NCI-H748 (cell line): Measurements from ENCODE around the gene NEURL4.
"Not testable (repeated sequence)": the region's sequence is repeated elsewhere in the genome, so short reads cannot be mapped to it uniquely, and the experiment has no call there.

Source experiments
- DNase-seq: peaks from one replicate; lab custom pipeline; 2025; ENCODE audit not compliant: unreplicated experiment; lab: John Stamatoyannopoulos, UW

The NEURL4 gene

GRCh38 chr17:7328840-7329373 lies at the start of gene NEURL4:
NEURL4 (minus strand) TSS chr17:7329335; CDS start chr17:7329312, 23 bp downstream.
- peak; percentile 77 for DNase-seq

GRCh38 chr17:7374353-7374752 lies 45.2 kb upstream of the NEURL4 start:
- no peak for DNase-seq

- no peak for DNase-seq
These were observed 41.7 kb upstream of the NEURL4 start for GRCh38 chr17:7370853-7371252.

GRCh38 chr17:7369825-7370224 lies 40.7 kb upstream of the NEURL4 start:
- DNase-seq: no peak

- not testable (repeated sequence) for DNase-seq
These were observed 39.5 kb upstream of the NEURL4 start for GRCh38 chr17:7368599-7368994.

GRCh38 chr17:7367918-7368598 lies 38.9 kb upstream of the NEURL4 start:
- DNase-seq: no peak

- no peak for DNase-seq
These were observed 37.9 kb upstream of the NEURL4 start for GRCh38 chr17:7367083-7367482.

- not testable (repeated sequence) for DNase-seq
These were observed 36.8 kb upstream of the NEURL4 start for GRCh38 chr17:7365963-7366362.

- DNase-seq: no peak
These were observed 34.2 kb upstream of the NEURL4 start for GRCh38 chr17:7363311-7363710.

- DNase-seq: no peak
These were observed 32.8 kb upstream of the NEURL4 start for GRCh38 chr17:7361906-7362305.

GRCh38 chr17:7357381-7357780 lies 28.2 kb upstream of the NEURL4 start:
- DNase-seq: no peak

- no peak for DNase-seq
These were observed 27.6 kb upstream of the NEURL4 start for GRCh38 chr17:7356756-7357155.

- DNase-seq: peak; percentile 91
These were observed 27.0 kb upstream of the NEURL4 start for GRCh38 chr17:7356072-7356549.

- DNase-seq: no peak
These were observed 26.4 kb upstream of the NEURL4 start for GRCh38 chr17:7355573-7355972.

- peak; percentile 19 for DNase-seq
These were observed 25.9 kb upstream of the NEURL4 start, which contains the start of gene TMEM95 for GRCh38 chr17:7355053-7355452. TMEM95 (plus strand) TSS chr17:7355156; CDS start chr17:7355205, 49 bp downstream.

GRCh38 chr17:7354262-7354843 lies 25.2 kb upstream of the NEURL4 start:
- peak; percentile 86 for DNase-seq

GRCh38 chr17:7352910-7353635 lies 23.9 kb upstream of the NEURL4 start:
- DNase-seq: no peak

GRCh38 chr17:7352503-7352889 lies 23.4 kb upstream of the NEURL4 start:
- no peak for DNase-seq

GRCh38 chr17:7351665-7352502 lies 22.7 kb upstream of the NEURL4 start, which contains the start of gene KCTD11:
KCTD11 (plus strand) TSS chr17:7352162.
- DNase-seq: peak; percentile 82

- no peak for DNase-seq
These were observed 19.5 kb upstream of the NEURL4 start for GRCh38 chr17:7348478-7349242.
